Upper lobe of left lung (tissue), 6 donors: ENCODE results near the gene CNTLN. TPM values are rescaled to one million over a fixed set of nuclear protein-coding genes. Genes with fewer than 3 reads are reported as not detected.

ENCODE experiments used
- ATAC-seq, 2 donors: fragments of 200-7000 bp; cut with Tn5 transposase; one replicate each; pipeline ENCODE4 v1.9.1; 2022; ENCODE audit warnings: mild to moderate bottlenecking in 2 of 2, moderate library complexity in 2 of 2; ENCODE audit not compliant: low FRiP score in 2 of 2
- DNase-seq, 2 donors: peaks; one replicate each; pipeline ENCODE4 v3.0.0-alpha.2; 2019 to 2020
- H3K27ac ChIP-seq, 4 donors: fragments of 200-600 bp; sonication (generic); one replicate each; pipeline ENCODE4 v1.5.1; 2016 to 2019
- H3K27me3 ChIP-seq, 4 donors: fragments of 200-600 bp; sonication (generic); one replicate each; pipeline ENCODE4 v1.5.1; 2017 to 2019
- H3K36me3 ChIP-seq, 4 donors: fragments of 200-600 bp; sonication (generic); one replicate each; pipeline ENCODE4 v1.5.1; 2016 to 2019
- H3K4me1 ChIP-seq, 4 donors: fragments of 200-600 bp; sonication (generic); one replicate each; pipeline ENCODE4 v1.5.1; 2018 to 2019
- H3K4me3 ChIP-seq, 4 donors: fragments of 200-600 bp; sonication (generic); one replicate each; pipeline ENCODE4 v1.5.1; 2017 to 2019; ENCODE audit warnings: mild to moderate bottlenecking in 2 of 4, moderate library complexity in 1 of 4
- H3K9me3 ChIP-seq, 4 donors: fragments of 200-600 bp; sonication (generic); one replicate each; pipeline ENCODE4 v1.5.1; 2018 to 2019
- CTCF ChIP-seq, 6 experiments: fragments of 450-650 bp in 4 of 6; fragments of 200-600 bp in 2 of 6; sonication (generic) in 2 of 6; IDR thresholded peaks; one replicate each; pipeline ENCODE4 v1.5.1; 2016 to 2019; ENCODE audit warnings: antibody characterized with exemption in 6 of 6
- EP300 ChIP-seq, 4 donors: sonication (generic); formaldehyde crosslinking; IDR thresholded peaks; one replicate each; pipeline ENCODE4 v1.5.1; 2017; ENCODE audit warnings: antibody characterized with exemption in 4 of 4, control low read depth in 2 of 4
- POLR2A ChIP-seq, 4 donors: fragments of 450-650 bp; IDR thresholded peaks; one replicate each; pipeline ENCODE4 v1.5.1; 2016 to 2017; ENCODE audit warnings: antibody characterized with exemption in 4 of 4, mild to moderate bottlenecking in 2 of 4
- POLR2AphosphoS5 ChIP-seq, 2 donors: sonication (generic); formaldehyde crosslinking; IDR thresholded peaks; one replicate each; pipeline ENCODE4 v1.5.1; 2017; ENCODE audit warnings: antibody characterized with exemption in 2 of 2
- WGBS, 2 donors: methylation state at CpG; one replicate each; pipeline ENCODE4 v1.1.5; 2017 to 2018; 5-methylcytosine and 5-hydroxymethylcytosine counted together
- total RNA-seq, 6 donors: library from RNA; depleted of rRNA in 4 of 6; stranded (reverse); fragments of >200 nt in 4 of 6; gene quantifications; one replicate each; pipeline versions ENCODE4 v1.1.0 to v1.2.1, GENCODE V29; 2016 to 2021
- donor health status: DM: no; HTN: no; CAD: no; lungs with moderate emphysema.
- donor health status: DM: no; HTN: yes; CAD: no; lungs with severe emphysema.

CNTLN gene
- total RNA-seq, 6 donors from 2014 or later = 5.5 to 58.7 (median 8.4) TPM

- Histone ChIP-seq H3K4me3 (no peak overlapping the region), H3K36me3 (peaks cover 0 to 5% (median 0%) of the 10 kb centered on the region in 4 donors), H3K27me3 (no peaks in the 10 kb centered on the region), H3K4me1 (no peaks in the 10 kb centered on the region), H3K27ac (no peak overlapping the region), H3K9me3 (no peaks in the 10 kb centered on the region)
- DNase-seq = no peak
- no peak for TF ChIP-seq CTCF (IDR thresholded peaks at IDR 0.05)
- TF ChIP-seq POLR2AphosphoS5 (IDR thresholded peaks at IDR 0.05) = no peak
- TF ChIP-seq POLR2A (IDR thresholded peaks at IDR 0.05) = no peak
- TF ChIP-seq EP300 (IDR thresholded peaks at IDR 0.05) = no peak
- WGBS, 2 donors = 96 to 99% methylated on average over 7 of the region's 7 CpGs
- no peak for ATAC-seq
Observed at GRCh38 chr9:17222932-17223331, 88.1 kb downstream of the CNTLN start.

- WGBS, 2 donors = 93 to 97% methylated on average over 1 of the region's 1 CpG
- Histone ChIP-seq H3K4me1 (no peaks in the 10 kb centered on the region), H3K36me3 (peaks cover 0 to 5% (median 0%) of the 10 kb centered on the region in 4 donors), H3K27me3 (no peaks in the 10 kb centered on the region), H3K27ac (no peak overlapping the region), H3K4me3 (no peak overlapping the region), H3K9me3 (no peaks in the 10 kb centered on the region)
- DNase-seq (no peak), ATAC-seq (no peak)
- TF ChIP-seq POLR2A (IDR thresholded peaks at IDR 0.05) (no peak), CTCF (IDR thresholded peaks at IDR 0.05) (no peak), EP300 (IDR thresholded peaks at IDR 0.05) (no peak), POLR2AphosphoS5 (IDR thresholded peaks at IDR 0.05) (no peak)
Observed at GRCh38 chr9:17225407-17225806, 90.6 kb downstream of the CNTLN start.

GRCh38 chr9:17229945-17230560 lies 95.2 kb downstream of the CNTLN start:
- TF ChIP-seq POLR2A (IDR thresholded peaks at IDR 0.05) (no peak), EP300 (IDR thresholded peaks at IDR 0.05) (no peak), POLR2AphosphoS5 (IDR thresholded peaks at IDR 0.05) (no peak), CTCF (IDR thresholded peaks at IDR 0.05) (no peak)
- WGBS, 2 donors = 91 to 94% methylated on average over 4 of the region's 4 CpGs
- no peak for ATAC-seq

GRCh38 chr9:17230646-17231045 lies 95.8 kb downstream of the CNTLN start:
- no peak for ATAC-seq
- no peak for DNase-seq

More at GRCh38 chr9:17229945-17230560, 95.2 kb downstream of the CNTLN start:
- no peak overlapping the region for H3K4me3 ChIP-seq
- no peaks in the 10 kb centered on the region for H3K27me3 ChIP-seq
- no peaks in the 10 kb centered on the region for H3K9me3 ChIP-seq
- H3K27ac ChIP-seq = no peak overlapping the region
- H3K36me3 ChIP-seq = peaks cover 0 to 5% (median 0%) of the 10 kb centered on the region in 4 donors
- no peaks in the 10 kb centered on the region for H3K4me1 ChIP-seq
- no peak for DNase-seq

More at GRCh38 chr9:17230646-17231045, 95.8 kb downstream of the CNTLN start:
- Histone ChIP-seq H3K4me1 (no peaks in the 10 kb centered on the region), H3K27ac (no peak overlapping the region), H3K4me3 (no peak overlapping the region), H3K9me3 (no peaks in the 10 kb centered on the region), H3K27me3 (no peaks in the 10 kb centered on the region), H3K36me3 (peaks cover 0 to 5% (median 0%) of the 10 kb centered on the region in 4 donors)
- TF ChIP-seq CTCF (IDR thresholded peaks at IDR 0.05) (no peak), EP300 (IDR thresholded peaks at IDR 0.05) (no peak), POLR2AphosphoS5 (IDR thresholded peaks at IDR 0.05) (no peak), POLR2A (IDR thresholded peaks at IDR 0.05) (no peak)
- WGBS, 2 donors = 91 to 95% methylated on average over 1 of the region's 1 CpG
